Myocyte (in vitro differentiated cells): ENCODE data around the gene ALDOA. TPM values are rescaled to one million over a fixed set of nuclear protein-coding genes. Genes with fewer than 3 reads are reported as not detected.
"Not testable (repeated sequence)": the region's sequence is repeated elsewhere in the genome, so short reads cannot be mapped to it uniquely, and the experiment has no call there.

Experiments used
- DNase-seq: peaks from one replicate; pipeline ENCODE4 v3.0.0-alpha.2; 2012; ENCODE audit warnings: low read depth
- total RNA-seq: library from RNA; depleted of rRNA; stranded (reverse); fragments of >200 nt; gene quantifications from 2 replicates; pipeline ENCODE4 v1.2.3, GENCODE V29; 2014

The ALDOA gene
- total RNA-seq, 1 donor from 2014 or later, result 3,693 TPM

GRCh38 chr16:30114411-30114810, 48.9 kb downstream of the ALDOA start:
- no peak for DNase-seq

- not testable (repeated sequence) for DNase-seq
These were observed 49.3 kb downstream of the ALDOA start for GRCh38 chr16:30114833-30115232.

- no peak for DNase-seq
These were observed 49.7 kb downstream of the ALDOA start for GRCh38 chr16:30115238-30115637.

GRCh38 chr16:30116291-30117207, 51.0 kb downstream of the ALDOA start:
- no peak for DNase-seq

DNA sequence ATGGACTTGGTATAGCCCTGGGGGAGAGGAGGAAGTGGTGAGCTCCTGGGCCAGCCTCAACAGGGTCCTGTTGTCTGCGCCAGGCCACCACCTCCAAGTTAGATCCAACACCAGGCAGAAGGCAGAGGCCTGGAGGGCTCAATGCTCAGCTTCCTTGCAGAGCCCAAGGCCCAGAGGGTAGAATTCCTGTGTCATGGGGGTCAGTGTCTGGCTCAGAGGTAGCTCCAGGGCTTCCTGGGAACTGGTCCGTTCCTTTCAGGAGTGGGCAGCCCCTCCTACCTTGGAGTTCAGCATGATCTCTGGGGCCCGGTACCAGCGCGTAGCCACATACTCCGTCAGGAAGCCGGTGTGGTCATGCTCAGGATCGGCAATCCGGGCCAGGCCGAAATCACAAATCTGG, 52.2 kb downstream of the ALDOA start:
- no peak for DNase-seq

DNA sequence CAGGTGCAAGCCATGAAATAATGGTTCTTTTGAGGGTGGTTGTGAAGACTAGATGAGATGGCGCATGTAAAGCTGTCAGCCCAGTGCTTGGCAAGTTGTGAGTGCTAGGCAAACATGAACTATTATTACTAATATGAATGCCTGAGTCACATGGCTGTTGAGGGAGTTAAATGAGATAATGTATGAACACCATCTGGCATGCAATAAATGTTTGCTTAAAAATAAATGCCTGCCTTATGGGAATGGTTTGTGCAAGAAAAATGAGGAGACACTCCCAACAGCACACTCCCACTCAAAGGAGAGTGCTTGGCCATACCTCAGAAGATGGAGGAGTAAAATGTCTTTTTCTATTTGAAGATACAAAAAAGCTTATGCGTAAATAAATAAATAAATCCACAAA, 53.9 kb downstream of the ALDOA start:
- DNase-seq, result no peak

Other genes starting within 250 kb of the ALDOA start
- gene PAGR1, start 249.6 kb upstream of the ALDOA start, total RNA-seq, result 38.4 and 49.0 TPM in 2 replicates
- gene MVP, start 245.3 kb upstream of the ALDOA start, total RNA-seq, result 361 and 417 TPM in 2 replicates
- gene CDIPT, start 202.5 kb upstream of the ALDOA start, total RNA-seq, result 47.2 and 53.9 TPM in 2 replicates
- gene SEZ6L2, start 166.2 kb upstream of the ALDOA start, total RNA-seq, result 6.4 and 11.8 TPM in 2 replicates
- 3.9 and 4.0 TPM in 2 replicates for gene ASPHD1, start 165.3 kb upstream of the ALDOA start, total RNA-seq
- 6.8 and 9.3 TPM in 2 replicates for gene KCTD13, start 139.5 kb upstream of the ALDOA start, total RNA-seq
- gene TMEM219, start 103.7 kb upstream of the ALDOA start, total RNA-seq, result 89.8 and 92.2 TPM in 2 replicates
- 49.9 and 75.7 TPM in 2 replicates for gene TAOK2, start 91.9 kb upstream of the ALDOA start, total RNA-seq
- 11.9 and 12.7 TPM in 2 replicates for gene HIRIP3, start 70.1 kb upstream of the ALDOA start, total RNA-seq
- 43.8 and 97.6 TPM in 2 replicates for gene INO80E, start 69.5 kb upstream of the ALDOA start, total RNA-seq
- gene DOC2A, start 54.7 kb upstream of the ALDOA start, total RNA-seq, result not detected in 2 replicates
- gene C16orf92, start 42.6 kb upstream of the ALDOA start, total RNA-seq, result not detected in 2 replicates
- gene TLCD3B, start 34.5 kb upstream of the ALDOA start, total RNA-seq, result 0.21 and 1.0 TPM in 2 replicates
- gene PPP4C, start 10.2 kb downstream of the ALDOA start, total RNA-seq, result 79.8 and 80.3 TPM in 2 replicates
- 0.45 and 1.4 TPM in 2 replicates for gene TBX6, start 26.2 kb downstream of the ALDOA start, total RNA-seq
- 41.3 and 52.2 TPM in 2 replicates for gene YPEL3, start 30.5 kb downstream of the ALDOA start, total RNA-seq
- 0.24 and 0.47 TPM in 2 replicates for gene GDPD3, start 47.8 kb downstream of the ALDOA start, total RNA-seq
- 13.7 and 20.9 TPM in 2 replicates for gene MAPK3, start 57.5 kb downstream of the ALDOA start, total RNA-seq
- gene CORO1A, start 117.8 kb downstream of the ALDOA start, total RNA-seq, result 0.21 and 1.5 TPM in 2 replicates
- 66.2 and 236 TPM in 2 replicates for gene BOLA2B, start 127.9 kb downstream of the ALDOA start, total RNA-seq
- 12.7 and 26.6 TPM in 2 replicates for gene SLX1A, start 128.1 kb downstream of the ALDOA start, total RNA-seq
- gene SULT1A3, start 133.5 kb downstream of the ALDOA start, total RNA-seq, result 1.3 and 3.0 TPM in 2 replicates
- gene NPIPB13, start 182.7 kb downstream of the ALDOA start, total RNA-seq, result 1.7 and 2.4 TPM in 2 replicates